Adipose tissue (tissue), 3 donors: Measurements from ENCODE around the gene MALAT1. TPM values are rescaled to one million over a fixed set of nuclear protein-coding genes. Genes with fewer than 3 reads are reported as not detected.
A peak's percentile ranks its signal among the peaks of the same experiment; 100 is the strongest.
"Not testable (repeated sequence)": the region's sequence is repeated elsewhere in the genome, so short reads cannot be mapped to it uniquely, and the experiment has no call there.

Experiments
- H3K27ac ChIP-seq: one replicate; pipeline ENCODE4 v1.5.1; 2013; ENCODE audit warnings: low read depth, low read length
- WGBS, 3 donors: extraction: QIAGEN DNeasy Blood & Tissue Kit; methylation state at CpG; one replicate each; pipeline ENCODE4 v1.1.7; 2013; 5-methylcytosine and 5-hydroxymethylcytosine counted together
- polyA plus RNA-seq, 3 donors: library from polyadenylated mRNA; stranded (reverse); fragments of 200-250 nt; gene quantifications; one replicate each; pipeline ENCODE4 v1.2.3, GENCODE V29; 2013
- donor health status: healthy with polysubstance abuse.
- donor health status: Bipolar disorder and iron deficiency.
- donor health status: healthy.

The MALAT1 gene
- polyA plus RNA-seq, result 1,000 to 10,000 TPM in 1 of 3 donors, 100 to 1,000 TPM in 1, 10 to 100 TPM in 1; 88.8 to 1,293 (median 187) TPM

DNA sequence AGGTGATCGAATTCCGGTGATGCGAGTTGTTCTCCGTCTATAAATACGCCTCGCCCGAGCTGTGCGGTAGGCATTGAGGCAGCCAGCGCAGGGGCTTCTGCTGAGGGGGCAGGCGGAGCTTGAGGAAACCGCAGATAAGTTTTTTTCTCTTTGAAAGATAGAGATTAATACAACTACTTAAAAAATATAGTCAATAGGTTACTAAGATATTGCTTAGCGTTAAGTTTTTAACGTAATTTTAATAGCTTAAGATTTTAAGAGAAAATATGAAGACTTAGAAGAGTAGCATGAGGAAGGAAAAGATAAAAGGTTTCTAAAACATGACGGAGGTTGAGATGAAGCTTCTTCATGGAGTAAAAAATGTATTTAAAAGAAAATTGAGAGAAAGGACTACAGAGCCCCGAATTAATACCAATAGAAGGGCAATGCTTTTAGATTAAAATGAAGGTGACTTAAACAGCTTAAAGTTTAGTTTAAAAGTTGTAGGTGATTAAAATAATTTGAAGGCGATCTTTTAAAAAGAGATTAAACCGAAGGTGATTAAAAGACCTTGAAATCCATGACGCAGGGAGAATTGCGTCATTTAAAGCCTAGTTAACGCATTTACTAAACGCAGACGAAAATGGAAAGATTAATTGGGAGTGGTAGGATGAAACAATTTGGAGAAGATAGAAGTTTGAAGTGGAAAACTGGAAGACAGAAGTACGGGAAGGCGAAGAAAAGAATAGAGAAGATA lies at the start of gene MALAT1:
Gene MALAT1 (plus strand): TSS at position 69 of the 736 bp plus-strand sequence.
- 0 to 1% (median 0%) methylated on average over 24 of the region's 24 CpGs for WGBS, 3 donors
- peak within 1 kb of the TSS; percentile 99 for H3K27ac ChIP-seq

DNA sequence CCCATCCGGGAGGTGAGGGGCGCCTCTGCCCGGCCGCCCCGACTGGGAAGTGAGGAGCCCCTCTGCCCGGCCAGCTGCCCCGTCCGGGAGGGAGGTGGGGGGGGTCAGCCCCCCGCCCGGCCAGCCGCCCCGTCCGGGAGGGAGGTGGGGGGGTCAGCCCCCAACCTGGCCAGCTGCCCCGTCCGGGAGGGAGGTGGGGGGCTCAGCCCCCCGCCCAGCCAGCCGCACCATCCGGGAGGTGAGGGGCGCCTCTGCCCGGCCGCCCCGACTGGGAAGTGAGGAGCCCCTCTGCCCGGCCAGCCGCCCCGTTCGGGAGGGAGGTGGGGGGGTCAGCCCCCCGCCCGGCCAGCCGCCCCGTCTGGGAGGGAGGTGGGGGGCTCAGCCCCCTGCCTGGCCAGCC lies 47.5 kb upstream of the MALAT1 start:
- not testable (repeated sequence) for H3K27ac ChIP-seq
- WGBS, 3 donors, result 92 to 98% (median 97%) methylated on average over 5 to 18 of the region's 30 CpGs

DNA sequence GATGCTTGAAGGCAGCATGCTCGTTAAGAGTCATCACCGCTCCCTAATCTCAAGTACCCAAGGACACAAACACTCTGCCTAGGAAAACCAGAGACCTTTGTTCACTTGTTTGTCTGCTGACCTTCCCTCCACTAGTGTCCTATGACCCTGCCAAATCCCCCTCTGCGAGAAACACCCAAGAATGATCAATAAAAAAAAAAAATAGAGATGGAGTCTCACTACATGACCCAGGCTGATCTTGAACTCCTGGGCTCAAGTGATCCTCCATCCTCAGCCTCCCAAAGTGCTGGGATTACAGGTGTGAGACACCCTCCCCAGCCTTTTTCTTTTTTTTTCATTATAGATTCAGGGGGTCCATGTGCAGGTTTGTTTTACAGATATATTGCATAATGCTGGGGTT lies 46.6 kb upstream of the MALAT1 start:
- not testable (repeated sequence) for H3K27ac ChIP-seq
- 44 to 83% (median 61%) methylated on average over 1 to 3 of the region's 3 CpGs for WGBS, 3 donors

DNA sequence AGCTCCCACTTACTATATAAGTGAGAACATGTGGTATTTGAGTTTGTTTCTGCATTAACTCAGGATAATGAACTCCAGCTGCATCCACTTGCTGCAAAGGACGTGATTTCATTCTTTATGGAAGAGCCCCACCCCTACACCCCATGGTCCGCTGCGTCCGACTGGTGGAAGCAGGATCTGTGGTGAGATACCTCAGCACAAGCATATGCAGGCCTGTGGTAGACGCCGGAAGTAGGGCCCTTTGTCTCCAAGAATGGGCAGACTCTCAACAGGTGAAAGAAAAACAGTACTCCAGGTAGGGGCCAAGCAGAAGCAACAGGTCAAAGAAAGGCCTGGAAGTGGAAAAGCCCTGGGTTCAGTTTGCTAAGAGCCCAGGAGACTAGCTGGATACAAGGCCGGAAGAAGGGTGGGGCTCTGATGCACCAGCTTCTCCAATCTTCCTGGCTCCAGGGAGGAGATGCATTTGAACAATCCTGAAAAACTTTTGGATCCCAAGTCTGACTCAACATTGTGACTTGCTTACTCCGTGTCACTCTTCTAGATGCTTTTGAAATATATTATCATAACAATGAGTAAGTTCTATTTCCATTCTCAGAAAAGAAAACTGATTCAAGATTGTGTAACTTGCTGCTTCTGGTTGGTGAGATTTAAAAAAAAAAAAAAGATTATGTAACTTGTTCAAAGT lies 45.9 kb upstream of the MALAT1 start:
- H3K27ac ChIP-seq, result no peak overlapping the region
- 58 to 85% (median 60%) methylated on average over 8 of the region's 8 CpGs for WGBS, 3 donors

DNA sequence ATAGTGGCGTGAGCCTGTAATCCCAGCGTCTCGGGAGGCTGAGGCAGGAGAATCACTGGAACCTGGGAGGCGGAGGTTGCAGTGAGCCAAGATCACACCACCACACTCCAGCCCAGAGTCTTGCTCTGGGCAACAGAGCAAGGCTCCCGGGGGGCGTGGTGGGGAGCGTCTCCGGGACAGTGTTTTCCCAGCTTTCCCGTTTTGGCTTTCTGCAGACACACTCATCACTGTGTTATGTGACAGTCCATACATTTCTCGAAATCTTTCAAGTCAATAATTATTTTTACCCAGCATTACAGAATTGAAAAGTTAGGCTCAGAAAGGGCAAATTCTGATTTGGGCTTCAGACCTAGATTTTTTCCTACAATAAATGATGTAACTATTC lies 44.5 kb upstream of the MALAT1 start:
- WGBS, 3 donors, result 54 to 81% (median 64%) methylated on average over 10 of the region's 10 CpGs
- H3K27ac ChIP-seq, result peak overlapping the region; percentile 38

DNA sequence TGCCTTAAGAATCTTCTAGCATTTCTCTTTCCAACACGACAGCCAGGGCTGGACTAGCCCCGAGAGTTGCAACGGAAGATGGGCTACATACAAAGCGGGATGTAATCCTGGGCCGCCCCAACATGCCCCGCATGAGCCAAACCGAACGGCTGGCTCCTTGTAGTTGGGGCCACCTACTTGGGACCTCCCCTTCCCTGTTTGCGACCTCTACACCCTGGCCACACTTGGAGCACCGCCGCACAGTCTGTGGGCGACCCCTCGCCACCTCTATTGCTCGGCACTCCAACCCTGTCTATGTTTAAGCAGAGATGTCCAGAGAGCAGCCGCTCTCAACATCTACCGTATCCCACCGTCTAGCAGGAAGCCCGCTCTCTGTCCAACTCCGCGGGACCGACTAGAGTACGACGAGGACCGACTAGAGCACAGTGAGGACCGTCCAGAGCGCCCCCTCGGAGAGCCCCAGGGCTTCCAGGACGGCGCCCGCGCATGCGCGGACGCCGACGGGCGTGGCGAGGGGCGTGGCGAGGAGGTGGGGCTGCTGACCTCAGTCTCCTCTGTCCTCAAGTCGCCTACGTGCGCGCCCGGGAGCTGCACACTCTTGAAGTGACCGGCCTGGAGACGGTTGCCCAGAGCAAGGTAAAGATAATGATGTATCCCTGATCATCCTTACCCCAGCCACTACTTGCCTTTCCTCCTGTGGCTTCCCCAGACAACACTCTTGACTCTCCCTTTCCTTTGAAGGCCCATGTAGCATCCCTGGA lies 44.0 kb upstream of the MALAT1 start:
- 3 to 4% (median 3%) methylated on average over 44 to 47 of the region's 47 CpGs for WGBS, 3 donors

DNA sequence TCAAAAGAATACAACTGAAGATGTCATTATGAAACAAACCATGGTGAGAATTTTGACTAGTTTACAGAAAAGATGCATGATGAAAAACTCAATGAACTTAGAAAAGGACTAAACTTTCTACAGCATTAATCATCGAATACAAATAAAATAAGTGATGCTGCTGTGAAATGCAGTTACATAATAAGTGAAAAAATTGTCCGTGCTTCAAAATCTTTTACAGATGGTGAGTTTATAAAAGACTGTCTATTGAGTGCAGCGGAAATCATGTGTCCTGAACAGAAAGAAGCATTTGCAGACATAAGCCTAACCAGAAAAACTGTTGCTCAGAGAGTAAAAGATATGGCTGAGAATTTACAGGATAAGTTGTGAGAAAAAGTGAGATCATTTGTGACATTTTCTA lies 42.4 kb upstream of the MALAT1 start:
- 94 to 96% (median 94%) methylated on average over 3 of the region's 3 CpGs for WGBS, 3 donors
- H3K27ac ChIP-seq, result no peak overlapping the region

More for the DNA sequence above, 44.0 kb upstream of the MALAT1 start:
- H3K27ac ChIP-seq, result peak overlapping the region; percentile 38

DNA sequence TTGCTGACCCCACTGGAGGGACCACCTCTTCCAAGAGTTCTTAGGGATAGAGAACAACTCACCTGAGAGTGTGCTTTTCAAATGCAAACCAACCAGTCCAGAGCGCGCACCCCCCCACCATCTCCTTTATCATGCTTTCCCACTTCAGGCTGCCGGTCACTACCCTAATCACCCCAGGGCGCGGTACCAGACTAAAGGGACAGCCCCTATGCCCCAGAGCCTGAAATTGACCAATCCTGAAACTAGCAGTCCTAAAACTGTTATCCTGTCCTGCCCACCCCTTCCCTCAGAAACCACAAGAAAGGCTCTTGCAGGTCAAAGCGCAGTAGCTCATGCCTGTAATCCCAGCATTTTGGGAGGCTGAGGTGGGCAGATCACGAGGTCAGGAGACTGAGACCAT lies 39.3 kb upstream of the MALAT1 start:
- WGBS, 3 donors, result 80 to 85% (median 85%) methylated on average over 7 of the region's 7 CpGs

DNA sequence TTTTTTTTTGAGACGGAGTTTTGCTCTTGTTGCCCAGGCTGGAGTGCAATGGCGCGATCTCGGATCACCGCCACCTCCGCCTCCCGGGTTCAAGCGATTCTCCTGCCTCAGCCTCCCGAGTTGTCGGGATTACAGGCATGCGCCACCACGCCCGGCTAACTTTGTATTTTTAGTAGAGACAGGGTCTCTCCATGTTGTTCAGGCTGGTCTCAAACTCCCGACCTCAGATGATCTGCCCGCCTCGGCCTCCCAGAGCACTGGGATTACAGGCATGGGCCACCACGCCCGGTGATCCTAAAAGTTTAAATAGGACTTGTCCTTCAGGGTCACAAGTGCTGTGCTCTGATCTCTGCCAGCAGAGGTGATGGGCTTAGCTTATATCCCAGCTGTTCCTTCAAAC lies 33.4 kb upstream of the MALAT1 start:
- not testable (repeated sequence) for H3K27ac ChIP-seq
- WGBS, 3 donors, result 92 to 96% (median 95%) methylated on average over 18 of the region's 18 CpGs

More for the DNA sequence above, 39.3 kb upstream of the MALAT1 start:
- H3K27ac ChIP-seq, result no peak overlapping the region

DNA sequence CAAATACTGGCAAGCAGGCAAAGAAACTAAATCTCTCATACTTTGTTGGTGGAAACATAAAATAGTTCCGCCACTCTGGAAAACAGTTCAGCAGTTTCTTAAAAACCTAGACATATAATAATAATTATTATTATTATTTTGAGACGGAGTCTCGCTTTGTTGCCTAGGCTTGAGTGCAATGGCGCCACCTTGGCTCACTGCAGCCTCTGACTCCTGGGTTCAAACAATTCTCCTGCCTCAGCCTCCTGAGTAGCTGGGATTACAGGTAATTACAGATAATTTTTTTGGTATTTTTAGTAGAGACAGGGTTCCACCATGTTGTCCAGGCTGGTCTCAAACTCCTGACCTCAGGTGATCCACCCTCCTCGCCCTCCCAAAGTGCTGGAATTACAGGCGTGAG lies 31.5 kb upstream of the MALAT1 start:
- WGBS, 3 donors, result 93 to 97% (median 94%) methylated on average over 6 of the region's 6 CpGs
- H3K27ac ChIP-seq, result not testable (repeated sequence)

DNA sequence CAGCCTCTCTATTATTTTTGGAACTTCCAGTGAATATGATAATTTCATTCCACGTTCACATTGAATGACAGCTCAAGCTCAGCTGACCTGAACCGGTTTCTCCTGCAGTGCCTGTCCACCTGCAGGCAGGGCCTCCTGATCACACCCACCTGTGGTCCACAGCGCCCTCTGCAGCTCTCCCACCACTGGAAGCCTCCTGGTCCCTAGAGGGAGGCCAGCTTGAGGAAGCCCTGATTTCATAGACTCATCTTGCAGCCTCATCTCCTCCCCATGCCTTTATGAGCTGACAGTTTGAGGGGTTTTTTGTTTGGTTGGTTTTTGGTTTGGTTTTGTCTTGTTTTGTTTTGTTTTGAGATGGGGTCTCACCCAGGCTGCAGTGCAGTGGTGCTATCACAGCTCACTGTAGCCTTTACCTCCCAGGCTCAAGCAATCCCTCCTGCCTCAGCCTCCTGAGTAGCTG lies 29.9 kb upstream of the MALAT1 start:
- 7 to 25% (median 24%) methylated on average over 3 of the region's 3 CpGs for WGBS, 3 donors
- no peak overlapping the region for H3K27ac ChIP-seq

DNA sequence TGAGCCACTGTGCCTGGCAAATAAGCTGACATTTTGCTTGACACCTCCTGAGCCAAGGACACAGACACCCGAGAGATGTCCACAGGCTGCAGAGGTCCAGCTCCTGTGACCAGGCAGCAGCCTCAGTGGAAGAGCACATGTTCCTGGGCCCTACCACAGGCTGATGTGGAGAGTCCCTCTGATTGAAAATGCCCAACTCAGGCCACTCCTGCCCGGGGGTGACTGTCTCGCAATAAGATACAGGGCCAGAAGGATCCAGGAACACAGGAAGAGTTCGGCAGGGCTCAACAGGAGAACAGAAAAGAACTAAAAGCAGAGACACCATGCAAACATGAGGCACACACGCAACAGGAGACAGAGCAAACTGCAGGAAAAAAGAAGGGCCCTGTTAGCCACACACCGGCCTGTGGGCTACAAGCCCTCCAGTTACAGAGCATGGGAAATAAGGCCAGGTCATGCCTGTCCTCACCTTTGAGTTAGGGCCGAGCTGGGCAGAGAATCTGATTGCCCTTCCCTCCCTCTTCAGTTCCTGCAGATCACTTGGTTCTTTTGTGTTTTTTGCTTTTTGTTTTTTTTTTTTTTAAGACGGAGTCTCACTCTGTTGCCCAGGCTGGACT lies 28.3 kb upstream of the MALAT1 start:
- H3K27ac ChIP-seq, result no peak overlapping the region
- 75 to 86% (median 82%) methylated on average over 8 of the region's 8 CpGs for WGBS, 3 donors

DNA sequence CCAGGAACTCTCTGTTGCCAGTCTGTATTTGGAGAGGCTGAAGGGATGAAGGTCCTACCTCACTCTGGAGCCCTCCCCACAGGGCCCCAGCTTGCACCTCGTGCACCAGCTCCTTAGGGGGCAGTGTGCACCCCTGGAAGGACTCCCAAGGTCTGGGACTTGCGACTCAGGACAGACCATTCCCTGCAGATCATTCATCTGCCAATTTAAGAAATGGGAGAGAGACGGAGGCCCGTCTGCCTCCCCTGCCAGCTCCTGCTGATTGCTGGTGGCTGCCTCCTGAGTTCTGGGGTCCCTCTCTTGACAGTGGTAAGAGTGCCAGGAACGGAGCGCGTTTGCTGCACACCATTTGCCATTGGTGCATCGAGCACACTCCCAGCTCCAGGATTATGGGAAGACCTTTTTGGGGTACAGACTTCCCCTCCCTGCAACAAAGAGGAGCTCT lies 27.4 kb upstream of the MALAT1 start:
- H3K27ac ChIP-seq, result peak overlapping the region; percentile 77
- WGBS, 3 donors, result 33 to 44% (median 39%) methylated on average over 8 of the region's 8 CpGs

DNA sequence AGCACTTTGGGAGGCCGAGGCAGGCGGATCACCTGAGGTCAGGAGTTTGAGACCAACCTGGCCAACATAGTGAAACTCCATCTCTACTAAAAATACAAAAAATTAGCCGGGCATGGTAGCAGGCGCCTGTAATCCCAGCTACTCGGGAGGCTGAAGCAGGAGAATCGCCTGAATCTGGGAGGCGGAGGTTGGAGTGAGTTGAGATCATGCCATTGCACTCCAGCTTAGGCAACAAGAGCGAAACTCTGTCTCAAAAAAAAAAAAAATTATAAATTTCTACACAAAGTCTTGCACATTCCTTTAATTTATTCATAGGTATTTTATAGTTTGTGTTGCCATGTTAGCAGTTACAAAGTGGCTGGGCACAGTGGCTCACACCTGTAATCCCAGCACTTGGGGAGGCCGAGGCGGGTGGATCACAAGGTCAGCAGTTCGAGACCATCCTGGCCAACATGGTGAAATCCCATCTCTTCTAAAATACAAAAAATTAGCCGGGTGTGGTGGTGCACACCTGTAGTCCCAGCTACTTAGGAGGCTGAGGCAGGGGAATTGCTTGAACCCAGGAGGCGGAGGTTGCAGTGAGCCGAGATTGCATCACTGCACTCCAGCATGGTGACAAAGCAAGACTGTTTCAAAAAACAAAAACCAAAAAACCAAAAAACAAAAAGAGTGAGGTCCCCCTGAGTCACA lies 26.1 kb upstream of the MALAT1 start:
- not testable (repeated sequence) for H3K27ac ChIP-seq
- 80 to 89% (median 88%) methylated on average over 14 of the region's 14 CpGs for WGBS, 3 donors

DNA sequence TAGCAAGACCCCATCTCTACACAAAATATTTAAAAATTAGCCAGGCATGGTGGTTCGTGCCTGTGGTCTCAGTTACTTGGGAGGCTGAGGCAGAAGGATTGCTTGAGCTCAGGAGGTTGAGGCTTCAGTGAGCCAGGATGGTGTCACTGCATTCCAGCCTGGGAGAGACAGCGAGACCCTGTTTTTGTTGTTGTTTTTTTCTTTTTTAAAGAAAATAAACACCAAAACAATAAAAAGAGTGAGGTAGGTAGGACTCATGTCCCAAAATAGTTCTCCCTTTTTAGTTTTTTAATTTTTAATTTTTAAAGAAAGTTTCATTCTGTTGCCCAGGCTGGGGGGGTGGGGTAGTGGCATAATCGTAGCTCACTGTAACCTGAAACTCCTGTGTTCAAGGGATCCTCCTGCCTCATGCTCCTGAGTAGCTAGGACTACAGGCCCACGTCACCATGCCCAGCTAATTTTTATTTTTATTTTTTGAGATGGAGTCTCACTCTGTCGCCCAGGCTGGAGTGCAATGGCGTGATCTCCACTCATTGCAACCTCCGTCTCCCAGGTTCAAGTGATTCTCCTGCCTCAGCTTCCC lies 25.5 kb upstream of the MALAT1 start:
- H3K27ac ChIP-seq, result no peak overlapping the region
- WGBS, 3 donors, result 84 to 90% (median 87%) methylated on average over 7 of the region's 7 CpGs

DNA sequence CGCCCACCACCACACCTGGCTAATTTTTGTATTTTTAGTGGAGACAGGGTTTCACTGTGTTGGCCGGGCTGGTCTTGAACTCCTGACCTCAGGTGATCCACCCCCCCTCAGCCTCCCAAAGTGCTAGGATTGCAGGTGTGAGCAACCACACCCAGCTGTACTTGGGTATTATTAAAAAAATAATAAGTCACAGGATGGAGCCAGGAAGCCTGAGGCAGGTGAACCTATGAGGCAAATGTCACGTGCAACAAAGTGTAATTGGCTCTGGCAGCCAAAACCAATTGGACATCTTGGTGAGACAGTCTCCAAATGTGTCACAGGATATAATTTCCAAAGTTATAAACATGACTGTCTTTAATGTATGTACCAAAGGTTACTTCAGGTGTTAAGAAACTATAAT lies 24.0 kb upstream of the MALAT1 start:
- no peak overlapping the region for H3K27ac ChIP-seq
- WGBS, 3 donors, result 92 to 95% (median 92%) methylated on average over 3 of the region's 3 CpGs

DNA sequence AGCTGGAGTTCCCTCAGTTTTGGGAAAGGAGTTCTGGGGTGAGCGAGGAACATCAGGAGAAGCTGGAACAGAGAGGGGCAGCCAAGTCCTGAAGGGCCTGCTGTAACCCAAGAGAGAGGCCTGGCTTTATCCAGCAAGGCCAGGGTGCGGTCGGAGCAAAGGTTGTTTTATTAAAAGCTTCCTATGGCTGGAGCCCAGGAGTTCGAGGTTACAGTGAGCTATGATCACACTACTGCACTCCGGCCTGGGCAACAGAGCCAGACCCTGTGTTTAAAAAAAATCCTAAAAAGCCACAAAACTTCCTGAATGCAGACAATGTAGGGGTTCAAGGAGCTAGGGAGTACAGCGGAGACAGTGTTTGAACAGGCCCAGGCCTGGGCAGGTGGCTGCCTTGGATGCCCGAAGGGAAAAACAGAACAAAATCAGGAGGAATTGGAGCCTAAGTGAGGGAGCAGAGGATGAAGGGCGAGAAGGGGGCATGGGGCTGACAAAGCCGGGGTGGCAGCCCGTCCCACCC lies 22.2 kb upstream of the MALAT1 start:
- 7 to 17% (median 13%) methylated on average over 8 to 10 of the region's 10 CpGs for WGBS, 3 donors
- H3K27ac ChIP-seq, result peak overlapping the region; percentile 97
